HG02571 (cell line): ENCODE results near the gene MRRF.
"Not testable (repeated sequence)": the region's sequence is repeated elsewhere in the genome, so short reads cannot be mapped to it uniquely, and the experiment has no call there.

Experiments used
- ATAC-seq: cut with Tn5 transposase; IDR thresholded peaks from one replicate; pipeline ENCODE4 v1.9.1; 2021; ENCODE audit warnings: mild to moderate bottlenecking, moderate library complexity; ENCODE audit not compliant: unreplicated experiment

The MRRF gene

GRCh38 chr9:122268041-122268814 is 3.5 kb downstream of the MRRF start:
- ATAC-seq, result no peak

GRCh38 chr9:122274055-122274454 is 9.4 kb downstream of the MRRF start:
- no peak for ATAC-seq

DNA sequence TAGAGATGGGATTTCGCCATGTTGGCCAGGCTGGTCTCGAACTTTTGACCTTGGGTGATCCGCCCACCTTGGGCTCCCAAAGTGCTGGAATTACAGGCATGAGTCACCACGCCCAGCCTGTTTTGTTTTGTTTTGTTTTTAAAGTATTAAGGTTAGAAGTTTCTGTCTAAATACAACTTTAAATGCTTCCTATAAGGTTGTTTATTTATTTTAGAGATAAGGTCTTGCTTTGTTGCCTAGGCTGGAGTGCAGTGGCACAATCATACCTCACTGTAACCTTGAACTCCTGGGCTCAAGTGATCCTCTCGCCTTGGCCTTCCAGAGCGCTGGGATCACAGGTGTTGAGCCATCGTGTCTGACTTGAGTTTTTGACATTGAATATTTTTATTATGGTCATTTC is 11.4 kb downstream of the MRRF start:
- ATAC-seq, result no peak

GRCh38 chr9:122277285-122277897 is 12.7 kb downstream of the MRRF start:
- ATAC-seq, result no peak

GRCh38 chr9:122281368-122281767 is 16.7 kb downstream of the MRRF start:
- no peak for ATAC-seq

DNA sequence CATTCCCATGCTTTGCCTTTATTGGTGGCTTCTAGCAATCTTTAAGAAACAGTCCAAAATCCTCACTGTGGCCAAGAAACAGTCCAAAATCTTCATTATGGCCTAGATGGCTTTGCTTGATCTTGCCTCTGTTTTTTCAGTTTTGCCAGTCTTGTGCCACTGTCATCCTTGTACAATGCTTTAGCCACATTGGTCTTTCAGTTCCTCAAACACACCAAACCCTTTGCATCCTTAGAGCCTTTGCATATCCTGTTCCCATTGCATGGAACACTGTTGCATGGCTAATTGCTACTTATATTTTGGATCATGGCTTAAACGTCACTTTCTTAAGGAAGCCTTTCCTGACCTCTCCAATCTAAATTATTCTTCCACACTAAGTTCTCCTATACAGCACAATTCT is 22.1 kb downstream of the MRRF start:
- ATAC-seq, result no peak

- ATAC-seq, result no peak
Measured at GRCh38 chr9:122287214-122287720, 22.6 kb downstream of the MRRF start.

- ATAC-seq, result no peak
Measured at GRCh38 chr9:122291458-122291857, 26.8 kb downstream of the MRRF start.

GRCh38 chr9:122294531-122294930 is 29.8 kb downstream of the MRRF start:
- no peak for ATAC-seq

DNA sequence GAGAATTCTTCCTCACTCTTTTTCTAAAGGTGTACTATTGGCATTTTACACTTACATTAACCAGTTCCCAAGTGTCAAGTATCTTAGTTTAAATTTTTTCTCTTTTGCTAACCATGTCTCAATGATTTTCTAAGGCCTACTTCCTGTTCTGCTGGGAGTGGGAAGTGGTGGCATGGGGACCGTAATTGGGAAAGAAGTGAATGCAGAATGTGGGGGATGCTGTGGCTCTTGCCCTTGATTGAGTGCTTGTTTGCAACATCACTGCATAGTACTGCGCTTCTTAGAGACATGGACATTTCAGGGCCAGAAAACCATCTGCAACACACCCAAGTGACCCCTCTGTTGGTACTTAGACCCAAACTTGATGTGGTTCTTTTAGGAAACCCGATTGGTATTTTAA is 32.8 kb downstream of the MRRF start:
- ATAC-seq, result no peak

GRCh38 chr9:122302237-122303093 is 37.8 kb downstream of the MRRF start:
- no peak for ATAC-seq

DNA sequence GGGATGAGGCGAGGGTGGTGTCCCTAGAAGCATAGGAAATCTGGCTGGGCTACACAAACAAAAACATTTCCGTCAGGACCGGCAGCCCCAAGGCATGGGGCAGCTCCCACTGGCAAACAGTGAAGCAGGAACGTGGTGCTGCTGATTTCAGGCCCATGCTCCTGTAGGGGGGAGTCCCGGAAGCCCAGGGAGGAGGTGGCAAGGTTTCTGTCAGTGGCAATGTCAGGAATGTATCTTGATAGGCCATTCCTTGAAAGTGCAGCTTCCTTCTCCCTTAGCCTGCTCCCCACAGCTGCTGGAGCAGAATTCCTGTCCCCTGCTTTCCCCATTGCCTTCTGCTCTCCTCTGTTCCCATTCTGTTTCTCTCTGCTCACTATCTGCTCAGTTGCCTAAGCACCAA is 42.4 kb downstream of the MRRF start:
- no peak for ATAC-seq

DNA sequence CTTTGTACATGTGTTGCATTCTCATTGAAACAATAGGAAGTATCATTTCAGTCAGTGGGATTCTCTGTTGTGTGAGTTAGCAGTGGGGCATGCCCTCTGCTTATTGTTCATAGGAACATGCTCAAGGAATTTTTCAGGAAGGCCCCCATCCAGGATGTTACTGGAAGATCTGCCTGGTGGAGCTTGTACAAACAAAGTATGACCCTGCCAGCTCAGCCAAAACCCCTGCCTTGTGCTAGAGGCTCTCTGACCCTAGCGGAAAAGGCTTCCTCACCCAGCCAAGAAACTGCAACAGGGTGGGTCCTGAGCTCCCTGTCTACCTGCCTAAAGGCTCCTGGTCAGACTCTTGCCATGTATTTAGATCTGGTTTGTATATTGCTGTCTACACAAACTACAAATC is 43.2 kb downstream of the MRRF start:
- no peak for ATAC-seq

DNA sequence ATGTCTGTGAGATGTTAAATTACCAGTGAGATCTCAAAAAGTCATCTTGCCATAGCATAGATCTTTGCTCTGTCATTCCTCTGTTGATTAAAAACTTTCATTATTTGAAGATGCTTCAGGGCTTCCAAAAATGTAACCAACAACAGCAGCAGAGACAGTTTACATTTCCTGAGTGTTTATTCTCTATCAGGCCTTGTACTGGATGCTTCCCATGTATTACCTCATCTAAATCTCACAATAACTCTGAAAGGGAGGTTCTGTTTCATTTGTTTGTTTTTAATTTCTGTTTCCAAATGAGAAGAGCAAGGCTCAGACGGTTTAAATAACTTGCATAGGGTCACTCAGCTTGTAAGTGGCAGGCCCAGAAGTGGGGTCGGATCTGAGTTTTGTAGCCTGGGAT is 45.2 kb downstream of the MRRF start:
- ATAC-seq, result no peak

DNA sequence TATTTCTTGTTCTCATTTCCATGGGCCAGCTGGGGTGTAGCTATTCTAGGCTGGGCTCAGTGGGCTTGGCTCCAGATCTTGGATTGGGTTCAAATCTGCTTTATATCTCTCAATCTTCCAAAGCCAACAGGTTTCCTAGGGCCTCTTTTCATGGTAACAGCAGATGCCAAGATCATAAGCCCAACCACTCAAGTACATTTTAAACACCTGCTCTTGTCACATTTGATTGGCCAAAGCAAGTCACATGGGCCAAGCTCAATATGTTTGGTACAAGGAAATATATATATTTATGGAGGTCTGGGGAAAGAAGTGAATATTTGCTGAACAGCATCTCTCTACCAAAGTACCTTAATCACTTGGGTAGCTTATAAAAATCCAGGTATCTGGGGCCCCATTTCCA is 49.5 kb downstream of the MRRF start:
- ATAC-seq, result no peak

DNA sequence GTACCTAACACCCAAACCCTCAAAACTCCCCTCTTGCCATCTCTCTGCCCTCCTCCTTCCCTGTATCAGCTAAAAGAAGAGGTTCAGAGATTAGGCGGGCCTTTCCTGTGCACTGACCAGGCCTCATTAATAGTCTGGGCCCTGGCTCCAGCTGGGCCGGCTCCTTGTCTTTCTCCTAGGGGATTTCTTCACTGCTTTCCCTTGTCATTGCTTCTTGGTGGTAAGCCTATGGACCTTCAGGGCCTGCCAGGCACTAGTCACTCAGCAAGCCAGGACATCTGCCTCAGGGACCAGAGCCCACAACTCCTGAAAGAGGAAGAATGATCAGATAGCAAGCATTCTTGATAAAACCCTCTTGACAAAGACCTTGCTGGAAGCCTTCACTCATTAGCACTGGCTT is 50.9 kb downstream of the MRRF start:
- ATAC-seq, result no peak

DNA sequence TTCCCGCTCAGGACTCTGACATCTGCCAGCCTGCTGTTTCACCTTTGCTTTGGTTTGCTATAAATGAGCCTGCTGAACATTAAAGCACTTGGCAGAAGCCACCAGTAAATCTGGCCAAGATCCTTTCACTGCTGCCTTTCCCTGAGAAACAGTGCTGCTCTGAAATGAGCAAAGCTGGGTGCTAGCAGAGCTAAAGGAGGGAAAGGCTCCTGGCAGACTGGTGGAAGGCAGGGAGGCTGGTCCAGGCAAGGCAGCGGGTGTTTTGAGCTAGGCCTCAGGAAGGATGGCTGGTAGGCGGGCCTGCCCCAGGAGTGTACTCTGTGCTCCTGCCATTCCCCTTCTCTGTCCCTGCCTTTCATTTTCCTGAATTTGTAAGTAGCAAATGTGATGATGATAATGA is 53.6 kb downstream of the MRRF start:
- no peak for ATAC-seq

DNA sequence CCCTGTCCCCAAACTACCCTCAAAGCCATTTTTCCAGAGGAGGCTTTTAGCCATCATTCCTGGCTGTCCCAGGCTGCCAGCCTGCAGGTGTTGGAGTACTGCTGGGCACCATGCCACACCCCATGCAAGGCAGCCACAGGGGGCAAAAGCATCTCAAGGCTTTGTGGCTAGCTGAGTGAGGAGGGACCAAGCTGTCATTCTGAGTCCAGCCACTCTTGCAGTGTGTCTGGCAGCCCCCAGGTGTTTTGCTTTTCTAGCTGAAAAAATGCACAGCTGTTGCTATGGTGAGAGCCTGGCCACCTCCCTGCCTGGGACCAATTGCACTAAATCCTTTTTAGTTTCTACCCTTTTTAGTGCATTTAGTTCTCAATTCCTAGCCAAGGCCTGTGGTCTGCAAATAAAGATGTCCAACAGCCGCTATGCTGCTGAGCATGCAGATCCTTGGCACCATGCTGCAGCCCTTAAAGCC is 55.8 kb downstream of the MRRF start:
- no peak for ATAC-seq

DNA sequence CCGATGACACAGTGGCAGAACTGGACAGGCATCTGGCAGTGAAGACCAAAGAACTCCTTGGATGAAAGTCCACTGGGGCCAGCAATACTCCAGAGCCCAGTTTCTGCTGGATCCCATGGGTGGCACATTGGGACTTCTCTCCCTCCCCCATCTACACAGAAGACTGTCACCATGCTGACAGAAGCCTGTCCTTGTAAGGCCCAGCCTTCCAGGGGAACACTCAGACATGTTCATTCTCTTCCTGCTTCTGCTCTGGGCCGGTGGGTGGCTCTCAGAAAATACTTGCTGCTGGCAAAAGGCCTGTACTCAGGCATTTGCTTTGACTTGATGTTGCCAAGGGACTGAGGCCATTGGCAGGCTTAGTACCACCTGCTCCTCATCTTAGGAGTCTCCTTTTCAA is 57.9 kb downstream of the MRRF start:
- no peak for ATAC-seq

- not testable (repeated sequence) for ATAC-seq
Measured at GRCh38 chr9:122324665-122325064, 60.0 kb downstream of the MRRF start.

DNA sequence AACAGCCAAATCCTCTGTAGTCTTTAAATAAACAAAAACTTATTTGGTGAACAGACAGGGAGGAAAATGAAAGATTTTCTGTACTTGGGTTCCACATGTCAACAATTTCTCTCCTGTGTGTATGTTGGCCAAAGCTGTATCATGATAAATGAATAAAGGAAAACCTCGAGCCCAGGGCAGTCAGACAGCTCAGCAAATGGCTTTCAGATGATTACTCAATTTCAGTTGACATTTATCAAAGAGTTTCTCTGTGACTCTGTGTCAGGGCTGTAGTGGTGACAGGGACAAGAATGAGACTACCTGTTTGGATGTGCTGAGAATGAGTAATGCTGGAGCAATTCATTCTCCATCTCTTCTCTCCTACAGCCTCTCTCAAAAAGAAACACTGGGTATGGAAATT is 60.4 kb downstream of the MRRF start:
- no peak for ATAC-seq

- ATAC-seq, result no peak
Measured at GRCh38 chr9:122327175-122327574, 62.5 kb downstream of the MRRF start.
